ENCODE results near the gene GALNT15. TPM values are rescaled to one million over a fixed set of nuclear protein-coding genes. Genes with fewer than 3 reads are reported as not detected.
A peak's percentile ranks its signal among the peaks of the same experiment; 100 is the strongest.

The GALNT15 gene
- polyA plus RNA-seq, 1 experiment = 27.9 TPM

DNA sequence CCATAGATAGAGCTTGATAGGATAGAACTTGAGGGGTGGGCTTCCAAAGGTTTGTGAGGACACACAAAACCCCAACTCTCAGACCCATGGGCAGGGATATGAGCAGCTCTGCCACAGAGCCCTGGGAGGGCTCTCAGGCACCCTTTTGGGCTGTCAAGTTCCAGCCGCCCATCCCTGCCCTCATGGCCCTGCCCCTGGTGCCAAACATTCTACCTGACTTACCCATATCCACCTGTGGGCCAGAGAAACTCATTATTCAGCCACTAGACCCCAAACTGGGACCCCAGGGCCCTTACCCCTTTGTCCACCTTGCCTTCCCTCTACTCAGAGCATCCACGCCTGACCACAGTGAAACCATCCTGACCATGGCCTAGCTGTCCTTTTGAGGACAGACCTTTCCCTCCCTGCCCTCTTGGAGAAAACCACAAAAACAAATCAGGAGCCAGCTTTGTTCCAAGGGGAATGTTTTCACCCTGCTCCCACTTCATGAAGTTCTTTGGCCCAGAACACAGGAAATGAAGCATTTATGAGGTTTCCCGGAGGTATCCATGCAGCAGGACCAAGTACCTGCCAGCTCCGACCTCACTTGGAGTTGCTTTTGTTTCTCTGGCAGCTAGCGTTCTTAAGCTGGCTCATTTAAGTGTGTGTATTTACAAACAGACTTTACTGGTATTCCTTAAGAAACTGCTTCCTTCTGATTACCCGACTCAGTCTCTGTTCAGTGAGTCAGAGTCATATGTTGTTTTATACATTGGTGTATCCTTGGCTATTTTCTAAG lies 34.2 kb upstream of the GALNT15 start:
- Histone ChIP-seq H3K4me3 (ENCODE audit: low read depth, low read length) (no peak overlapping the region), H3K27ac (ENCODE audit: low read depth, low read length) (peak overlapping the region; percentile 85), H3K27me3 (ENCODE audit: control insufficient read depth, insufficient read depth, low read length) (no peaks in the 10 kb centered on the region), H3K9me3 (ENCODE audit: control insufficient read depth, insufficient read depth, low read length) (peaks cover 10% of the 10 kb centered on the region)
- CTCF ChIA-PET = interaction anchor here (0.9 to 1.4 kb wide), 2 partner anchors 91 to 325 kb away, joined by 3 to 5 read pairs; no protein-coding TSS in a partner anchor
- POLR2A ChIA-PET = interaction anchor here (0.5 to 0.9 kb wide), 2 partner anchors 34 to 496 kb away, joined by 3 to 5 read pairs; partner anchors contain the start of gene GALNT15
- TF ChIP-seq, protein P1, sequence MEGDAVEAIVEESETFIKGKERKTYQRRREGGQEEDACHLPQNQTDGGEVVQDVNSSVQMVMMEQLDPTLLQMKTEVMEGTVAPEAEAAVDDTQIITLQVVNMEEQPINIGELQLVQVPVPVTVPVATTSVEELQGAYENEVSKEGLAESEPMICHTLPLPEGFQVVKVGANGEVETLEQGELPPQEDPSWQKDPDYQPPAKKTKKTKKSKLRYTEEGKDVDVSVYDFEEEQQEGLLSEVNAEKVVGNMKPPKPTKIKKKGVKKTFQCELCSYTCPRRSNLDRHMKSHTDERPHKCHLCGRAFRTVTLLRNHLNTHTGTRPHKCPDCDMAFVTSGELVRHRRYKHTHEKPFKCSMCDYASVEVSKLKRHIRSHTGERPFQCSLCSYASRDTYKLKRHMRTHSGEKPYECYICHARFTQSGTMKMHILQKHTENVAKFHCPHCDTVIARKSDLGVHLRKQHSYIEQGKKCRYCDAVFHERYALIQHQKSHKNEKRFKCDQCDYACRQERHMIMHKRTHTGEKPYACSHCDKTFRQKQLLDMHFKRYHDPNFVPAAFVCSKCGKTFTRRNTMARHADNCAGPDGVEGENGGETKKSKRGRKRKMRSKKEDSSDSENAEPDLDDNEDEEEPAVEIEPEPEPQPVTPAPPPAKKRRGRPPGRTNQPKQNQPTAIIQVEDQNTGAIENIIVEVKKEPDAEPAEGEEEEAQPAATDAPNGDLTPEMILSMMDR (IDR thresholded peaks at IDR 0.05; ENCODE audit: low read depth, low read length) = no peak
- peak; percentile 60 for DNase-seq (ENCODE audit: low read depth, low spot score)

- ChIA-PET POLR2A (interaction anchor here (0.9 kb wide), 1 partner anchor 34 kb away, joined by 5 read pairs; the partner anchor contains the start of gene GALNT15), CTCF (interaction anchor here (0.6 to 1.4 kb wide), 3 partner anchors 53 to 92 kb away, joined by 3 to 5 read pairs (median 4); no protein-coding TSS in a partner anchor)
- Histone ChIP-seq H3K27me3 (ENCODE audit: control insufficient read depth, insufficient read depth, low read length) (no peaks in the 10 kb centered on the region), H3K27ac (ENCODE audit: low read depth, low read length) (peak overlapping the region; percentile 85), H3K9me3 (ENCODE audit: control insufficient read depth, insufficient read depth, low read length) (peaks cover 10% of the 10 kb centered on the region), H3K4me3 (ENCODE audit: low read depth, low read length) (no peak overlapping the region)
- no peak for DNase-seq (ENCODE audit: low read depth, low spot score)
- TF ChIP-seq, protein P1 (IDR thresholded peaks at IDR 0.05; ENCODE audit: low read depth, low read length) = no peak
Observed at GRCh38 chr3:16140894-16141285, 33.6 kb upstream of the GALNT15 start.

- H3K27ac ChIP-seq (ENCODE audit: low read depth, low read length) = no peak overlapping the region
- no peak overlapping the region for H3K4me3 ChIP-seq (ENCODE audit: low read depth, low read length)
- TF ChIP-seq, protein P1 (IDR thresholded peaks at IDR 0.05; ENCODE audit: low read depth, low read length) = no peak
- no peaks in the 10 kb centered on the region for H3K27me3 ChIP-seq (ENCODE audit: control insufficient read depth, insufficient read depth, low read length)
- H3K9me3 ChIP-seq (ENCODE audit: control insufficient read depth, insufficient read depth, low read length) = peaks cover 5% of the 10 kb centered on the region
- no peak for DNase-seq (ENCODE audit: low read depth, low spot score)
- ChIA-PET POLR2A (no interaction called here), CTCF (interaction anchor here (1.5 kb wide), 1 partner anchor 95 kb away, joined by 5 read pairs; no protein-coding TSS in a partner anchor)
Observed at GRCh38 chr3:16142350-16143025, 32.0 kb upstream of the GALNT15 start.

GRCh38 chr3:16143861-16144447 lies 30.5 kb upstream of the GALNT15 start:
- Histone ChIP-seq H3K4me3 (ENCODE audit: low read depth, low read length) (no peak overlapping the region), H3K27me3 (ENCODE audit: control insufficient read depth, insufficient read depth, low read length) (no peaks in the 10 kb centered on the region), H3K27ac (ENCODE audit: low read depth, low read length) (no peak overlapping the region), H3K9me3 (ENCODE audit: control insufficient read depth, insufficient read depth, low read length) (peaks cover 3% of the 10 kb centered on the region; the same call in 1 of the 2 replicates)
- no peak for DNase-seq (ENCODE audit: low read depth, low spot score)
- ChIA-PET CTCF (interaction anchor here (0.6 to 1.5 kb wide), 3 partner anchors 35 to 261 kb away, joined by 4 to 5 read pairs (median 4); no protein-coding TSS in a partner anchor), POLR2A (no interaction called here)
- TF ChIP-seq, protein P1 (IDR thresholded peaks at IDR 0.05; ENCODE audit: low read depth, low read length) = no peak
